ENCODE measurements around the gene JOSD1.

The JOSD1 gene

GRCh38 chr22:38700789-38701628, at the start of gene JOSD1:
Gene JOSD1, minus strand, starts transcription at chr22:38700943. Its CDS starts 956 bp downstream, at chr22:38699987.
- DNase-seq, result peak; percentile 65 to 98 (median 88)

DNA sequence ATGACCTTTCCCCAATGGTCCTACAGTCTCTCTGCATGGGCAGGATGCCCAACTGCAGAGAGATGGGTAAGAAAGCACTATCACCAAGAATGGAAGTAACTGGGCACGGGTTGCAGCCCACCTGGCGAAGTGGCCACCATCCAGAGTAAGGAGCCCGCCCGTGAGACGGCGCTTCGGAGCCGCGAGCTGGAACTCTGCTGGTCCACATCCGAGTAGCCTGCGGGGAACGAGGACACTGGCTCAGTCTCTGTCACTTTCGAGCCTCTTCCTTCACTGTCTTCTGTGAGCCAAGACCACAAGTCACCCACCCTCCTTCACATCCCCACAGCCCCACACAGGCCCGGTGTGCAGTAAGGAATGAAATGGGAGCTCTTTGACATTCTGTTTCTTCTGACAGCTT, 49.4 kb upstream of the JOSD1 start:
- no peak for DNase-seq

DNA sequence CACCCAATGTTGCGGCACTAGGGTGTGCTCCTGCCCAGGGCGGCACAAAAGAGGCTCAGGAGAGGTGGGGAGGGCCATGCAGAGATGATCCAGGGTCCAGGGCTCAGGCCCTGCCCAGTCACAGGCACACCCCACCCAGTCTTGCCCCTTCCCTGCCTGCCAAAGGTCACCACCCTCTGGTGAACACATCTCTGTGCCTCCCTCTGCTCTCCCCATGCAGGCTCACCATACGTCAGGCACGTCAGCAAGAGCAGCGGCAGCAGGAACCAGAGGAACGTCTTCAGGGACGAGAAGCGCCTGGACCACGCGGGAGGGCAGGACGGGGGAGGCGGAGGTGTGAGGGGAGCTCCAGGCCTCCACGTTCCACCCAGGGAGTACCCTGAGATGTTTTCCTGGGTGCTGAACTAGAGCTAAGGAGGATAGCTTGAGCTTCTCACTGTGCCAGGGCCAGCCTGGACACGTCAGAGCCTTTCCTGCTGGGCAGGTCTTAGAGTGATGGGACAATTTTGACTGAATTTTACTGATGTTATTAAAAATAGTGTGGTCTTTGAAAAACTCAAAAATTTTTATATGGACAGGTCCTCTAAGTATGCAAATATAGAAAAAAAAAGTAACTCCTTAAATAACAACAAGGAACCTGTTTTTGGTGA, 47.9 kb upstream of the JOSD1 start:
- DNase-seq, result no peak

- no peak for DNase-seq
These were observed 45.1 kb upstream of the JOSD1 start for GRCh38 chr22:38745676-38746460.

- peak in 8 of 56 donors; percentile 21 to 50 (median 42) for DNase-seq
These were observed 44.2 kb upstream of the JOSD1 start for GRCh38 chr22:38744981-38745380.

- DNase-seq, result no peak
These were observed 41.6 kb upstream of the JOSD1 start for GRCh38 chr22:38742176-38742942.

GRCh38 chr22:38741576-38741975, 40.8 kb upstream of the JOSD1 start:
- DNase-seq, result no peak

GRCh38 chr22:38741166-38741565, 40.4 kb upstream of the JOSD1 start:
- DNase-seq, result no peak

- DNase-seq, result no peak
These were observed 40.0 kb upstream of the JOSD1 start for GRCh38 chr22:38740754-38741153.

DNA sequence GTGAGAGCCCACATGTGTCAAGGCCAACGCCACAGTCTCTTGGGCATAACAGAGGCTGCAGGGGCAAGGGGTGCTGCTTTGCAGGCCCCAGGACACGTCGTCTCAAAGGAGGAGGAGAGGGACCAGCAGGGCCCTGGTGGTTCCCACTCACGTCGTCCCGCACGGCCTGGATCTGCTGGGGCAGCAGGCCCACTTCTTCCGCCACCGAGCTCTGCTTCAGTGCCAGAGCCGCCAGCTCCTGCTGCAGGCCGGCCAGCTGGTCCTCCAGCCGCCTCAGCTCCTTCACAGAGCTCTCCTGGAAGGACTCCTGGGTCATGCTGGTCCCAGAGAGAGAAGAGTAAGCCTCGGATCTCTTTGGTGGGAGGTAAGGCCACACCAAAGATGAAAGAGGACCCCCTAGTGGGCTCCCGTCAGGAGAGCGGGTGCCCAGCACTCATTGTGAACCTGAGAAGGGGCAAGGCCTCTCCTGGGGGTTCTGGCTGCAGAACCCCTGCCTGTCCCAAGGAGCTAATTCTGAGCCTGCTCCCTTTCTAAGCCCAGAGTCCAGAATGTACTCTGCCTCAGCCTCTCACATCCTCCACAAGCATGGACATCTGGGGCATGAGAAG, 39.5 kb upstream of the JOSD1 start:
- no peak for DNase-seq

DNA sequence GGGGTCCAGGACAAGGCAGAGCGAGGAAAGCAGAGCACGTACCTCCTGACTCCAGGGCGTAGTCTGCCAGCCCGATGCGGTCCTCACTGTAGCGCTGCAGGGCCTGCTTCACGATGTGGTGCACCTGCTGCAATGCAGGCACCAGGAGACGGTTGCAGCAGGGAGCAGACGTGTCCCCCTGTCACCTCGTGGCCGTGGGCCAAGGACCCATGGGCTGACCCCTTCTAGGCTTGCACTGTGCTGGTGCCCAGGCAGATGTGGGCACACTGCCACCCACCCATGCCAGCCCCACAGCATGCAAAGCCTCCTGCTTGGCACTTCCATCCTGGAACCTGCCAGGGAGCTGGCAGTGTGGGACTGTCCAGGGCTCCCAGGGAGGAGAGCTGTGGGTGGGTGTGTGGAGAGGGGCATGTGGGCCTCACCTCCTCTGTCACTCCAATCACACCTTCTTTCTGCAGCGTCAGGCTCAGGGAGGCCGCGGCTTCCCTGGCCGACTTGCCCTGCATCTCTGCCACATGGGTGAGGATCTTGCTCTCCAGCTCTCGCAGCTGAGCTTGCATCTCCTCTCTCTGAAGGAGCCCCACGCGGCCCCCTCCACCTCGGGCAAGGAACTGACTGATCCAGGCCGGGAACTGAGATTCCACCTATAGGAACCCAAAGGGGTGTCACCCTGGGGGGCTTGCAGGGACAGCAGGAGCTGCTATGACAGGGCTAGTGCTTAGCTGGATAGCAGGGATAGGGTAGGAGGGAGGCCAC, 38.7 kb upstream of the JOSD1 start:
- DNase-seq, result no peak

- DNase-seq, result no peak
These were observed 37.8 kb upstream of the JOSD1 start for GRCh38 chr22:38738475-38739070.

GRCh38 chr22:38737302-38738060, 36.7 kb upstream of the JOSD1 start:
- DNase-seq, result no peak

DNA sequence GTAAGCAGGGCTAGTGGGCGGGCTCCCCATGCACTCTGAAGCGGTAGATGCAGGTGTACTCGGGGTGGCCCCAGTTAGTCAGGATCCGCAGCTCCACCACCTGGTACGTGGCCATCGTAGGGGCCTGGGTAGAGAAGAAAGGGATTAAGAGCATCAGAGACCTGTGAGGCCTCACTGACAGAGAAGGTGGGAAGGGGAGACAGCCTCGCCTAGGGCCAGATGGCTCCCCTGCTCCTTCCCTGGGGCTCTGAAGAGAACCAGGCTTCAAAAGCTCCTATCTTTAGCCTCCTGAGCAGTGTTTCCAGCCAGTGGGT, 35.5 kb upstream of the JOSD1 start:
- peak in 4 of 56 donors; percentile 25 to 59 (median 48) for DNase-seq

- DNase-seq, result peak in 11 of 56 donors; percentile 17 to 61 (median 29)
These were observed 34.9 kb upstream of the JOSD1 start for GRCh38 chr22:38735465-38736256.

GRCh38 chr22:38735126-38735464, 34.4 kb upstream of the JOSD1 start:
- DNase-seq, result no peak

DNA sequence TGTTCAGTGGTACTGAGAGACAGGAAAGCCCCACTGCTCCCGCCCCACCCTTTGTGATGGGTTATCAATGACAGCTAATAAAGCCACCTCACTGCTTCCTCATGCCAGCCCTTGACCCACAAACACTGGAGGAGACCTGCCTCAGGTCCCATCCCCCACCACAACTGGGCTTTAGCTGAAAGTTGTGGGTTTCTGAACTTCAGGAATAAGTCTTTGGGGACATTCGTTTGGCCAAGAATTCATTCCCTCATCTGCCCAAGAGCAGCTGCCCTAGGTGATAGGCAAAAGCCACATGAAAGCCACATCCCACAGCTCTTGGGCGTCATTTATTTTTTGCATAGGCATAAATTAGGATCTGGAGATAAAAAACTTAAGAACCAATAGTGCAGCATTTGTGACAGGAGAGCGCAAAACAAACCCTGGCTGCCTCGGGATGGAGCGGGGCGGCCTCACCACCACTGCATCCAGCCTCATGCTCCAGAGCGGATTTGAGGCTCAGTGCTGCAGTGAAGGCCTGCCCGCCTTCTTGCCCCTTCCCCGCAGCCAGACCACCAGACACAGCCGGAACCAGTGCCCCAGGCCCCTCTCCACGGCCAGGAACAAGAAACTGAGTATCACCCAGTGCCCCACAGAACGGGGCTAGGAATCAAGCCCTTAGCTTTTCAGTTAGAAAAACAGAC, 33.8 kb upstream of the JOSD1 start:
- DNase-seq, result peak in 2 of 56 donors; percentile 56

All from nucleus accumbens (tissue), 56 donors.